Measurements from ENCODE around the gene FAXC.

FAXC gene

GRCh38 chr6:99252421-99252820 is 97.1 kb downstream of the FAXC start:
- Histone ChIP-seq H3K27me3 (ENCODE audit: control insufficient read depth in 1 of 2, insufficient read depth in 1 of 2, low read length in 2 of 2) (peaks cover 3 to 15% of the 10 kb centered on the region in 2 experiments), H3K79me1 (replicated peaks; ENCODE audit: low read length, poor library complexity, severe bottlenecking) (no peaks in the 10 kb centered on the region), H3K9me3 (ENCODE audit: control insufficient read depth, low read length) (no peaks in the 10 kb centered on the region), H2AK5ac (ENCODE audit: low read length, severe bottlenecking) (no peak overlapping the region), H3K14ac (ENCODE audit: low read length in 2 of 2) (no peak overlapping the region), H4K91ac (ENCODE audit: low read length) (no peak overlapping the region), H3K4me2 (ENCODE audit: low read length, poor library complexity, severe bottlenecking) (no peak overlapping the region), H3K18ac (ENCODE audit: low read depth in 1 of 2, low read length in 2 of 2) (no peak overlapping the region), H3K9ac (ENCODE audit: low read length) (no peak overlapping the region), H2BK120ac (ENCODE audit: low read depth, low read length) (no peak overlapping the region), H3K23ac (ENCODE audit: low read length in 2 of 2) (no peak overlapping the region), H3K27ac (ENCODE audit: low read length, poor library complexity, severe bottlenecking) (no peak overlapping the region), H4K8ac (ENCODE audit: low read length) (no peak overlapping the region), H3K36me3 (ENCODE audit: control insufficient read depth in 1 of 2, insufficient read depth in 2 of 2, low read depth in 1 of 2, low read length in 2 of 2) (no peaks in the 10 kb centered on the region), H3K4me3 (ENCODE audit: insufficient read depth in 1 of 2, low read depth in 1 of 2, low read length in 2 of 2) (no peak overlapping the region), H2BK15ac (ENCODE audit: low read depth, poor library complexity, severe bottlenecking) (no peak overlapping the region), H2BK12ac (ENCODE audit: low read length in 2 of 2) (no peak overlapping the region), H3K4ac (ENCODE audit: low read depth in 1 of 2, low read length in 2 of 2) (no peak overlapping the region), H2BK5ac (ENCODE audit: low read depth, low read length, poor library complexity, severe bottlenecking) (no peak overlapping the region), H3K4me1 (ENCODE audit: control insufficient read depth, insufficient read depth, low read depth, low read length) (no peaks in the 10 kb centered on the region), H2AFZ (ENCODE audit: low read depth, low read length) (no peak overlapping the region)
- no peak for DNase-seq
- WGBS: 88% methylated on average over 9 of the region's 9 CpGs

GRCh38 chr6:99250476-99250875 is 99.0 kb downstream of the FAXC start:
- H3K9ac ChIP-seq (ENCODE audit: low read length): no peak overlapping the region
- H3K36me3 ChIP-seq (ENCODE audit: control insufficient read depth in 1 of 2, insufficient read depth in 2 of 2, low read depth in 1 of 2, low read length in 2 of 2): no peaks in the 10 kb centered on the region
- H3K4ac ChIP-seq (ENCODE audit: low read depth in 1 of 2, low read length in 2 of 2): no peak overlapping the region
- H3K4me2 ChIP-seq (ENCODE audit: low read length, poor library complexity, severe bottlenecking): no peak overlapping the region
- no peaks in the 10 kb centered on the region for H3K79me1 ChIP-seq (replicated peaks; ENCODE audit: low read length, poor library complexity, severe bottlenecking)
- H3K27me3 ChIP-seq (ENCODE audit: control insufficient read depth in 1 of 2, insufficient read depth in 1 of 2, low read length in 2 of 2): peaks cover 3 to 12% of the 10 kb centered on the region in 2 experiments
- no peak overlapping the region for H3K23ac ChIP-seq (ENCODE audit: low read length in 2 of 2)
- no peaks in the 10 kb centered on the region for H3K9me3 ChIP-seq (ENCODE audit: control insufficient read depth, low read length)
- DNase-seq: no peak
- no peak overlapping the region for H3K27ac ChIP-seq (ENCODE audit: low read length, poor library complexity, severe bottlenecking)
- H2AK5ac ChIP-seq (ENCODE audit: low read length, severe bottlenecking): no peak overlapping the region
- no peak overlapping the region for H2AFZ ChIP-seq (ENCODE audit: low read depth, low read length)
- H3K4me1 ChIP-seq (ENCODE audit: control insufficient read depth, insufficient read depth, low read depth, low read length): no peaks in the 10 kb centered on the region
- no peak overlapping the region for H3K18ac ChIP-seq (ENCODE audit: low read depth in 1 of 2, low read length in 2 of 2)
- no peak overlapping the region for H3K14ac ChIP-seq (ENCODE audit: low read length in 2 of 2)
- H2BK5ac ChIP-seq (ENCODE audit: low read depth, low read length, poor library complexity, severe bottlenecking): no peak overlapping the region
- H2BK15ac ChIP-seq (ENCODE audit: low read depth, poor library complexity, severe bottlenecking): no peak overlapping the region
- H2BK120ac ChIP-seq (ENCODE audit: low read depth, low read length): no peak overlapping the region
- 88% methylated on average over 2 of the region's 2 CpGs for whole genome bisulfite sequencing
- H3K4me3 ChIP-seq (ENCODE audit: insufficient read depth in 1 of 2, low read depth in 1 of 2, low read length in 2 of 2): no peak overlapping the region
- no peak overlapping the region for H2BK12ac ChIP-seq (ENCODE audit: low read length in 2 of 2)
- no peak overlapping the region for H4K8ac ChIP-seq (ENCODE audit: low read length)
- H4K91ac ChIP-seq (ENCODE audit: low read length): no peak overlapping the region

GRCh38 chr6:99246602-99247001 is 102.9 kb downstream of the FAXC start:
- WGBS: no CpG with 5 or more reads among the region's 1 CpG
- H3K9ac ChIP-seq (ENCODE audit: low read length): no peak overlapping the region

GRCh38 chr6:99241905-99242534 is 107.5 kb downstream of the FAXC start:
- Histone ChIP-seq H4K8ac (ENCODE audit: low read length) (no peak overlapping the region), H2AK5ac (ENCODE audit: low read length, severe bottlenecking) (no peak overlapping the region), H2BK120ac (ENCODE audit: low read depth, low read length) (no peak overlapping the region), H3K36me3 (ENCODE audit: control insufficient read depth in 1 of 2, insufficient read depth in 2 of 2, low read depth in 1 of 2, low read length in 2 of 2) (no peaks in the 10 kb centered on the region), H3K14ac (ENCODE audit: low read length in 2 of 2) (no peak overlapping the region), H3K9me3 (ENCODE audit: control insufficient read depth, low read length) (no peaks in the 10 kb centered on the region), H2BK5ac (ENCODE audit: low read depth, low read length, poor library complexity, severe bottlenecking) (no peak overlapping the region), H3K4me3 (ENCODE audit: insufficient read depth in 1 of 2, low read depth in 1 of 2, low read length in 2 of 2) (no peak overlapping the region), H2BK15ac (ENCODE audit: low read depth, poor library complexity, severe bottlenecking) (no peak overlapping the region), H2AFZ (ENCODE audit: low read depth, low read length) (no peak overlapping the region), H3K4ac (ENCODE audit: low read depth in 1 of 2, low read length in 2 of 2) (no peak overlapping the region), H3K27me3 (ENCODE audit: control insufficient read depth in 1 of 2, insufficient read depth in 1 of 2, low read length in 2 of 2) (peaks cover 0 to 15% of the 10 kb centered on the region in 2 experiments), H3K9ac (ENCODE audit: low read length) (no peak overlapping the region), H3K27ac (ENCODE audit: low read length, poor library complexity, severe bottlenecking) (no peak overlapping the region), H4K91ac (ENCODE audit: low read length) (no peak overlapping the region), H3K4me1 (ENCODE audit: control insufficient read depth, insufficient read depth, low read depth, low read length) (no peaks in the 10 kb centered on the region), H3K79me1 (replicated peaks; ENCODE audit: low read length, poor library complexity, severe bottlenecking) (no peaks in the 10 kb centered on the region), H3K23ac (ENCODE audit: low read length in 2 of 2) (no peak overlapping the region), H3K18ac (ENCODE audit: low read depth in 1 of 2, low read length in 2 of 2) (no peak overlapping the region), H2BK12ac (ENCODE audit: low read length in 2 of 2) (no peak overlapping the region), H3K4me2 (ENCODE audit: low read length, poor library complexity, severe bottlenecking) (no peak overlapping the region)
- 48% methylated on average over 5 of the region's 5 CpGs for WGBS
- peak; percentile 13 for DNase-seq

More at GRCh38 chr6:99246602-99247001, 102.9 kb downstream of the FAXC start:
- Histone ChIP-seq H3K23ac (ENCODE audit: low read length in 2 of 2) (no peak overlapping the region), H3K4me2 (ENCODE audit: low read length, poor library complexity, severe bottlenecking) (no peak overlapping the region), H4K8ac (ENCODE audit: low read length) (no peak overlapping the region), H3K36me3 (ENCODE audit: control insufficient read depth in 1 of 2, insufficient read depth in 2 of 2, low read depth in 1 of 2, low read length in 2 of 2) (no peaks in the 10 kb centered on the region), H3K18ac (ENCODE audit: low read depth in 1 of 2, low read length in 2 of 2) (no peak overlapping the region), H4K91ac (ENCODE audit: low read length) (no peak overlapping the region), H3K4me3 (ENCODE audit: insufficient read depth in 1 of 2, low read depth in 1 of 2, low read length in 2 of 2) (no peak overlapping the region), H2BK120ac (ENCODE audit: low read depth, low read length) (no peak overlapping the region), H3K9me3 (ENCODE audit: control insufficient read depth, low read length) (no peaks in the 10 kb centered on the region), H3K27me3 (ENCODE audit: control insufficient read depth in 1 of 2, insufficient read depth in 1 of 2, low read length in 2 of 2) (peaks cover 0 to 4% of the 10 kb centered on the region in 2 experiments), H3K4ac (ENCODE audit: low read depth in 1 of 2, low read length in 2 of 2) (no peak overlapping the region), H3K14ac (ENCODE audit: low read length in 2 of 2) (no peak overlapping the region), H3K27ac (ENCODE audit: low read length, poor library complexity, severe bottlenecking) (no peak overlapping the region), H3K4me1 (ENCODE audit: control insufficient read depth, insufficient read depth, low read depth, low read length) (no peaks in the 10 kb centered on the region), H2BK12ac (ENCODE audit: low read length in 2 of 2) (no peak overlapping the region), H2BK5ac (ENCODE audit: low read depth, low read length, poor library complexity, severe bottlenecking) (no peak overlapping the region), H3K79me1 (replicated peaks; ENCODE audit: low read length, poor library complexity, severe bottlenecking) (no peaks in the 10 kb centered on the region), H2BK15ac (ENCODE audit: low read depth, poor library complexity, severe bottlenecking) (no peak overlapping the region), H2AK5ac (ENCODE audit: low read length, severe bottlenecking) (no peak overlapping the region), H2AFZ (ENCODE audit: low read depth, low read length) (no peak overlapping the region)
- no peak for DNase-seq

All from mesenchymal stem cell (in vitro differentiated cells and primary cell).